HepG2 (cell line): ENCODE results near the gene CAPN12. TPM values are rescaled to one million over a fixed set of nuclear protein-coding genes. Genes with fewer than 3 reads are reported as not detected.
A peak's percentile ranks its signal among the peaks of the same experiment; 100 is the strongest.

Experiments
- ATAC-seq: fragments of 200-7000 bp; cut with Tn5 transposase; 3 replicates; pipeline ENCODE4 v1.9.1; 2020; ENCODE audit warnings: mild to moderate bottlenecking, moderate library complexity
- BruUV-seq: library from RNA; stranded (reverse); fragments of 400-500 nt; replicated peaks from 2 replicates; lab custom pipeline; 2021; lab: Mats Ljungman, UMichigan
- CTCF ChIA-PET: fragments of 300-600 bp; formaldehyde crosslinking; extraction: SDS; loops from one replicate; lab custom pipeline; 2021; ENCODE audit warnings: low total read pairs, inconsistent platforms, low intra/inter-chr PET ratio; lab: Yijun Ruan, JAX
- POLR2A ChIA-PET: fragments of 350-600 bp; sonication (Branson Sonifier 250); formaldehyde crosslinking; loops from one replicate; lab custom pipeline; 2020; ENCODE audit warnings: antibody characterized with exemption, inconsistent platforms; lab: Yijun Ruan, JAX
- DNase-seq: peaks from one replicate; pipeline ENCODE4 v3.0.0-alpha.2; 2015; ENCODE audit warnings: low spot score
- FAIRE-seq: peaks from 3 replicates; lab custom pipeline; 2011; peaks lifted over from hg19 to GRCh38; lab: Jason Lieb, UNC
- H2AFZ ChIP-seq: one replicate; pipeline ENCODE4 v1.6.1; 2011; ENCODE audit warnings: low read length, inconsistent platforms
- H3K27ac ChIP-seq: fragments of 300-600 bp; 3 replicates; pipeline ENCODE4 v1.8.0; 2011; ENCODE audit warnings: mixed run types, mild to moderate bottlenecking, mixed read lengths, low read length, inconsistent platforms; ENCODE audit not compliant: insufficient read depth; ENCODE audit errors: extremely low read length
- H3K27me3 ChIP-seq, 2 experiments: fragments of 200-600 bp in 1 of 2; 2 replicates in 1 of 2; 3 replicates in 1 of 2; pipeline versions ENCODE4 v1.6.0 to v1.8.0; 2011; ENCODE audit warnings: low read length in 2 of 2, mild to moderate bottlenecking in 2 of 2, moderate library complexity in 2 of 2, inconsistent platforms in 1 of 2; ENCODE audit not compliant: insufficient read depth in 2 of 2, control insufficient read depth in 1 of 2
- H3K36me3 ChIP-seq, 2 experiments: fragments of 200-600 bp in 1 of 2; replicated peaks in 1 of 2; 2 replicates in 1 of 2; 3 replicates in 1 of 2; pipeline versions ENCODE4 v1.5.1 to v1.8.0; 2011; ENCODE audit warnings: low read length in 2 of 2, inconsistent platforms in 1 of 2; ENCODE audit not compliant: insufficient read depth in 2 of 2, control insufficient read depth in 1 of 2
- H3K4me1 ChIP-seq: 2 replicates; pipeline ENCODE4 v1.5.1; 2012; ENCODE audit warnings: low read length, inconsistent platforms; ENCODE audit not compliant: insufficient read depth
- H3K4me2 ChIP-seq: 2 replicates; pipeline ENCODE4 v1.6.0; 2011; ENCODE audit warnings: low read depth, low read length, inconsistent platforms
- H3K4me3 ChIP-seq, 3 experiments: fragments of 200-600 bp in 1 of 3; sonication (generic), shearing (Covaris generic) in 1 of 3; replicated peaks in 1 of 3; 2 replicates each; pipeline ENCODE4 v1.5.1; 2011 to 2016; ENCODE audit warnings: low read length in 3 of 3, inconsistent platforms in 2 of 3, low read depth in 2 of 3, mild to moderate bottlenecking in 2 of 3, control low read depth in 1 of 3, mixed read lengths in 1 of 3; ENCODE audit not compliant: insufficient read depth in 1 of 3
- H3K79me2 ChIP-seq: one replicate; pipeline ENCODE4 v1.6.1; 2011; ENCODE audit warnings: low read length, inconsistent platforms; ENCODE audit not compliant: insufficient read depth
- H3K9ac ChIP-seq: 2 replicates; pipeline ENCODE4 v1.6.0; 2011; ENCODE audit warnings: mild to moderate bottlenecking, low read depth, low read length, inconsistent platforms; ENCODE audit not compliant: insufficient read depth
- H3K9me3 ChIP-seq: 2 replicates; pipeline ENCODE4 v1.5.1; 2012; ENCODE audit warnings: mild to moderate bottlenecking, low read length
- H4K20me1 ChIP-seq: 2 replicates; pipeline ENCODE4 v1.6.0; 2011; ENCODE audit warnings: inconsistent platforms, mild to moderate bottlenecking, low read length, moderate library complexity; ENCODE audit not compliant: insufficient read depth
- AGO2 ChIP-seq: fragments of 200-400 bp; formaldehyde crosslinking; optimal IDR thresholded peaks from 2 replicates; pipeline ENCODE3; 2017; ENCODE audit warnings: mild to moderate bottlenecking, low read depth, low read length, moderate library complexity
- RBM22 ChIP-seq: fragments of 200-400 bp; formaldehyde crosslinking; optimal IDR thresholded peaks from 2 replicates; pipeline ENCODE3; 2017; ENCODE audit warnings: mild to moderate bottlenecking, low read length, moderate library complexity
- ZNF350 ChIP-seq: sonication (generic); formaldehyde crosslinking; IDR thresholded peaks from 2 replicates; pipeline ENCODE4 v1.4.0; 2020; ENCODE audit warnings: mild to moderate bottlenecking, low read depth, missing genetic modification reagents, borderline replicate concordance
- WGBS: methylation state at CpG from one replicate; pipeline ENCODE4 v1.1.6; 2017; ENCODE audit warnings: low lambda C conversion rate; 5-methylcytosine and 5-hydroxymethylcytosine counted together
- in situ Hi-C: cut with HindIII; loops from 2 replicates; pipeline ENCODE4 v1.10.0; 2017; ENCODE audit warnings: low pct_unique_long_range_greater_than_20kb; ENCODE audit not compliant: extremely low pct_ligation_motif_present
- intact Hi-C: fragments of 100-400 bp; cut with micrococcal nuclease; formaldehyde crosslinking; loops from one replicate; pipeline ENCODE4 v1.10.0; 2022; ENCODE audit not compliant: unreplicated experiment
- polyA plus RNA-seq, 8 experiments: library from polyadenylated mRNA; depleted of rRNA in 3 of 8; stranded (reverse) in 7 of 8; unstranded in 1 of 8; fragments of >200 nt; fragmentation: Illumina TruSeq in 4 of 8; extraction: Trizol in 4 of 8; gene quantifications; 2 replicates each; pipeline versions ENCODE4 v1.2.1 to v1.2.3, GENCODE V29; 2011 to 2016; ENCODE audit warnings: low read depth in 4 of 8, missing spikeins in 1 of 8, mixed read lengths in 1 of 8; ENCODE audit not compliant: insufficient read depth in 1 of 8
- total RNA-seq, 5 experiments: library from RNA; depleted of rRNA; stranded (reverse); fragments of >200 nt; fragmentation: Illumina TruSeq; extraction: Trizol; gene quantifications; 2 replicates each; pipeline ENCODE4 v1.2.3, GENCODE V29; 2016; ENCODE audit warnings: low read depth in 1 of 5
- TF ChIP-seq, protein P1 (sequence below): sonication (generic); formaldehyde crosslinking; IDR thresholded peaks from 2 replicates; pipeline ENCODE4 v1.4.0; 2020; ENCODE audit warnings: missing genetic modification reagents
- TF ChIP-seq, protein P2 (sequence below): sonication (generic); formaldehyde crosslinking; IDR thresholded peaks from 2 replicates; pipeline ENCODE4 v1.4.0; 2020; ENCODE audit warnings: mild to moderate bottlenecking, missing genetic modification reagents, borderline replicate concordance

The CAPN12 gene
- total and polyA plus RNA-seq, 2 of the 13 experiments (the other 11 are each of a cell fraction or from before 2014, with no cell fraction given) = 1.6 to 13.6 TPM

DNA sequence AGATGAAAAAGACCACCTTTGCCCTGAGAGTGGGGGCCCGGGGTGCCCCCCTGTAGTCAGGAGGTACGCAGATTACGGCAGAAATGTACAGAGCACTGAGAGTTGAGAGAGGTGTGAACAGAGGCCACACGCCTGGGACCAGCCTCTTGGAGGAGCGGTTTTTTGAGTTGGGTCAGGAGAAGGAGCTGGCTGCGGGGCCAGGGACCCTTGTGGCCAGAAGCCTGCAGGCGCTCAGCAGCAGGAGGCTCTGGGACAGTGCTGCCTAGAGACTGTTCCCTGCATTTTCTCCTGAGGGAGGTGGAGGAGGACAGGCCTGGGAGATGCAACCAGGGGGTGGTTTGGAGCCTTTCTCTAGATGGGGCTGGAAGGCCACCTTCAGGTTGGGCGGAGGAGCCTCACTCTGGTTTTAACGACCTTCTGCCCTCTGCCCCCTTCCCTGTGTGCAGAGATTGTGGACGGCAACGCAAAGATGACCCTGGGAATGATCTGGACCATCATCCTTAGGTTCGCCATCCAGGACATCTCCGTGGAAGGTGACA lies 39.7 kb downstream of the CAPN12 start:
- POLR2A ChIA-PET = no interaction called here
- WGBS = over 99% methylated on average over 6 of the region's 13 CpGs
- BruUV-seq = TSS peak; percentile 17
- no peak for FAIRE-seq
- Histone ChIP-seq H3K27ac (no peak overlapping the region), H3K27me3 (no peaks in the 10 kb centered on the region), H4K20me1 (no peaks in the 10 kb centered on the region), H3K4me3 (no peak overlapping the region), H3K4me2 (no peak overlapping the region), H3K9me3 (no peaks in the 10 kb centered on the region), H3K36me3 (peaks cover 53 to 83% of the 10 kb centered on the region in 2 experiments), H3K9ac (no peak overlapping the region), H3K4me1 (peaks cover 81% of the 10 kb centered on the region), H3K79me2 (peaks cover 22% of the 10 kb centered on the region), H2AFZ (no peak overlapping the region)
- no peak for DNase-seq
- ATAC-seq = no peak
- in situ Hi-C loops (loop anchor here (5.0 kb wide), 1 partner anchor 47 kb away; no protein-coding TSS in a partner anchor), intact Hi-C loops (loop anchor here (5.0 kb wide), 1 partner anchor 52 kb away; no protein-coding TSS in a partner anchor)
- CTCF ChIA-PET = no interaction called here
- no peak for TF ChIP-seq ZNF350 (CRISPR knock-in tag)
- TF ChIP-seq, protein P1, sequence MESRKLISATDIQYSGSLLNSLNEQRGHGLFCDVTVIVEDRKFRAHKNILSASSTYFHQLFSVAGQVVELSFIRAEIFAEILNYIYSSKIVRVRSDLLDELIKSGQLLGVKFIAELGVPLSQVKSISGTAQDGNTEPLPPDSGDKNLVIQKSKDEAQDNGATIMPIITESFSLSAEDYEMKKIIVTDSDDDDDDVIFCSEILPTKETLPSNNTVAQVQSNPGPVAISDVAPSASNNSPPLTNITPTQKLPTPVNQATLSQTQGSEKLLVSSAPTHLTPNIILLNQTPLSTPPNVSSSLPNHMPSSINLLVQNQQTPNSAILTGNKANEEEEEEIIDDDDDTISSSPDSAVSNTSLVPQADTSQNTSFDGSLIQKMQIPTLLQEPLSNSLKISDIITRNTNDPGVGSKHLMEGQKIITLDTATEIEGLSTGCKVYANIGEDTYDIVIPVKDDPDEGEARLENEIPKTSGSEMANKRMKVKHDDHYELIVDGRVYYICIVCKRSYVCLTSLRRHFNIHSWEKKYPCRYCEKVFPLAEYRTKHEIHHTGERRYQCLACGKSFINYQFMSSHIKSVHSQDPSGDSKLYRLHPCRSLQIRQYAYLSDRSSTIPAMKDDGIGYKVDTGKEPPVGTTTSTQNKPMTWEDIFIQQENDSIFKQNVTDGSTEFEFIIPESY (CRISPR knock-in tag) = no peak
- TF ChIP-seq, protein P2, sequence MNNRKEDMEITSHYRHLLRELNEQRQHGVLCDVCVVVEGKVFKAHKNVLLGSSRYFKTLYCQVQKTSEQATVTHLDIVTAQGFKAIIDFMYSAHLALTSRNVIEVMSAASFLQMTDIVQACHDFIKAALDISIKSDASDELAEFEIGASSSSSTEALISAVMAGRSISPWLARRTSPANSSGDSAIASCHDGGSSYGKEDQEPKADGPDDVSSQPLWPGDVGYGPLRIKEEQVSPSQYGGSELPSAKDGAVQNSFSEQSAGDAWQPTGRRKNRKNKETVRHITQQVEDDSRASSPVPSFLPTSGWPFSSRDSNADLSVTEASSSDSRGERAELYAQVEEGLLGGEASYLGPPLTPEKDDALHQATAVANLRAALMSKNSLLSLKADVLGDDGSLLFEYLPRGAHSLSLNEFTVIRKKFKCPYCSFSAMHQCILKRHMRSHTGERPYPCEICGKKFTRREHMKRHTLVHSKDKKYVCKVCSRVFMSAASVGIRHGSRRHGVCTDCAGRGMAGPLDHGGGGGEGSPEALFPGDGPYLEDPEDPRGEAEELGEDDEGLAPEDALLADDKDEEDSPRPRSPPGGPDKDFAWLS (CRISPR knock-in tag) = no peak
- TF ChIP-seq RBM22 = peak; percentile 4
- TF ChIP-seq AGO2 = peak; percentile 51
